Breast epithelium (tissue), 4 donors: ENCODE results near the gene CDKL1. TPM values are rescaled to one million over a fixed set of nuclear protein-coding genes. Genes with fewer than 3 reads are reported as not detected.

Source experiments
- DNase-seq, 2 donors: peaks; one replicate each; pipeline ENCODE4 v3.0.0-alpha.2; 2019; ENCODE audit warnings: low spot score in 2 of 2
- H3K27ac ChIP-seq, 2 donors: fragments of 200-600 bp; sonication (generic) in 1 of 2; one replicate each; pipeline ENCODE4 v1.5.1; 2016 to 2019; ENCODE audit warnings: mild to moderate bottlenecking in 1 of 2
- H3K27me3 ChIP-seq, 2 donors: fragments of 200-600 bp; sonication (generic) in 1 of 2; one replicate each; pipeline versions ENCODE4 v1.5.1 to v1.6.0; 2017 to 2019; ENCODE audit warnings: control low read depth in 1 of 2, mild to moderate bottlenecking in 1 of 2
- H3K36me3 ChIP-seq: fragments of 200-600 bp; one replicate; pipeline ENCODE4 v1.5.1; 2019
- H3K4me1 ChIP-seq, 2 donors: fragments of 200-600 bp; sonication (generic); one replicate each; pipeline ENCODE4 v1.5.1; 2016 to 2019; ENCODE audit warnings: control low read depth in 1 of 2
- H3K4me3 ChIP-seq, 3 donors: fragments of 200-600 bp; sonication (generic); 1 replicate in 2 of 3; 2 replicates in 1 of 3; pipeline ENCODE4 v1.5.1; 2016 to 2019; ENCODE audit warnings: mild to moderate bottlenecking in 3 of 3, moderate library complexity in 2 of 3
- H3K9me3 ChIP-seq, 2 donors: fragments of 200-600 bp; sonication (generic) in 1 of 2; one replicate each; pipeline ENCODE4 v1.5.1; 2016 to 2019; ENCODE audit warnings: control low read depth in 1 of 2
- CTCF ChIP-seq, 3 donors: fragments of 450-650 bp; IDR thresholded peaks; one replicate each; pipeline ENCODE4 v1.5.1; 2016 to 2017; ENCODE audit warnings: antibody characterized with exemption in 3 of 3, mild to moderate bottlenecking in 3 of 3, moderate library complexity in 3 of 3
- POLR2A ChIP-seq: fragments of 450-650 bp; IDR thresholded peaks from one replicate; pipeline ENCODE4 v1.6.1; 2016; ENCODE audit warnings: antibody characterized with exemption, mild to moderate bottlenecking, moderate library complexity
- POLR2AphosphoS5 ChIP-seq, 3 donors: sonication (generic); formaldehyde crosslinking; IDR thresholded peaks; one replicate each; pipeline ENCODE4 v1.6.1; 2017; ENCODE audit warnings: antibody characterized with exemption in 3 of 3
- intact Hi-C: fragments of 100-400 bp; cut with DNase I; formaldehyde crosslinking; loops from one replicate; pipeline ENCODE4 v1.15.1; 2023; ENCODE audit warnings: low total_unique reads
- total RNA-seq, 3 donors: library from RNA; depleted of rRNA; stranded (reverse); fragments of >200 nt; gene quantifications; one replicate each; pipeline ENCODE4 v1.1.0, GENCODE V29; 2016

CDKL1 gene
- total RNA-seq, 3 donors from 2014 or later, result 9.2 to 23.4 (median 10.5) TPM

DNA sequence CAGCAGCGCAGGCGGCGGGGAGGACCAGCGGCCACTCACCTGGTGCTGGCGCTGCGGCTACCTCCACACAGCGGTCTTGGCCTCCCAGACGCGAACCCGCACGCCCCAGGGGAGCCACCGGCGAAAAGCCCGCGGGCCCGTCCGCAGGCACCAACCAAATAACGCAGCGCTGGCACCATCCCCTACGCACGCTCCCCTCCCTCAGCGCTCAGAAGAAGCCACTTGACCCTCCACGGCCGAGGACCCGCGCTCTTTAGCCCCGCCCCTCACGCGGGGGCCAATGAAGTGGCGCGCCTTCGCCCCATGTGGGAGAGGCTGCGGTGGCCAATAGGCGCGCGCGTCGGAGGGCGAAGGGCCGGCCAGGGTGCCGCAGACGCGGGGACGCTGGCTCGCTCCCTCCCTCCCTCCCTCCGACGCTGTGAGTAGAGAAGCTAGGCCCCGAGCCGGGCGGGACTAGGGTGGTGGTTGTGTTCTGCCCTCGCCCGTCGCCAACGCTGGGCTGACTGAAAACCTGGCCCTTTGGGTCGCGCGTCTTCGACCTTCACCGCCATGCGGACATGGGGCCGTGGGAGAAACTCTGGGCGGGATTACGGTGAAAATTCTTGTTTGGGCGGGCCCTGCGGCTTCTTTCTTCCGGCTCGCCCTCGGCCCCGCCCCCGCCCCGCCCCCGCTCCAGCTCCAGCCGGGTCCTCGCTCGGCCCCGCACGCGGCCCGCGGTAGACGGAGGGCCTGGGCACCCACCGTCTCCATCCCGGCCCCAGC lies 84.5 kb downstream of the CDKL1 start, which contains the start of the genes DMAC2L and L2HGDH:
Gene DMAC2L, plus strand, starts transcription at position 353 of the 762 bp plus-strand sequence. CDS start 9,164 bp downstream, outside the sequence.
Gene L2HGDH, minus strand, starts transcription at position 258 of the 762 bp plus-strand sequence. Its CDS starts 79 bp downstream, at position 179.
- peak; percentile 73 to 93 (median 84) for TF ChIP-seq POLR2AphosphoS5 (IDR thresholded peaks at IDR 0.05)
- TF ChIP-seq POLR2A, result peak; percentile 29
- TF ChIP-seq CTCF (IDR thresholded peaks at IDR 0.05), result peak in 2 of 3 donors; percentile 5 to 21
- Histone ChIP-seq H3K36me3 (no peaks in the 10 kb centered on the region), H3K4me3 (peak within 1 kb of the TSS; percentile 84 to 91 (median 88)), H3K4me1 (peaks cover 4 to 5% of the 10 kb centered on the region in 2 donors), H3K9me3 (no peaks in the 10 kb centered on the region), H3K27ac (peak within 1 kb of the TSS; percentile 95 to 97), H3K27me3 (no peaks in the 10 kb centered on the region)
- intact Hi-C loops, result no loop called here
- DNase-seq, result peak; percentile 86 to 90

DNA sequence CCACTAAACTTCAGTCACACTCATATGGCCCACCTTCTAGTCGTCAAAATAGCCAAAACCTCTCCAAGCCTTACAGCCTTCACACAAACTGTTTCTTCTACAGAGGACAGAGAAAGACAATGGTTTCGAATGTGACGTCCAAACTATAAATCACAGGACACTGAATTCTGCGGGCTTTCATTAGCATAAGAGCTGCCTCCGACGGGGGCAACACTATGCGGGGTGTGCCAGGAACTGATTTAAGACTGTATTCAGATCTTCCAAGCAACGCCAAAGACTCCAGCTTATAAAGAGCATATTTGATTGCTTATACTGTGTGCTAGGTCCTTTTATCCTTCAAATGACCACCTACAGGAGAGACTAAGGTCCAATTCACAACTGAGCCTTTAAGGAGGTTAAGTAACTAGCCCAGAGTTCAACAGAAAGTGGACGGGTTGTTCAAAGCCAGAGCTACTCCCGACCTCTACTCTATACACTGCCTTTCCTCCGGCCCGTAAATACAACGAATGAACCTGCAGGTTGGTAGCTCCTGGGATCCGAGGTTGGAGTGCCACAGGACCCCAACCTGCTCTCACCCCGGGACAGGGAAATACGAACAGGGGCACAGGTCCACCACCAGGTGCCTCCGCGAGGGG lies 85.2 kb downstream of the CDKL1 start:
- no peak for DNase-seq
- no peaks in the 10 kb centered on the region for H3K36me3 ChIP-seq
- intact Hi-C loops, result no loop called here
- H3K27ac ChIP-seq, result peak overlapping the region; percentile 95 to 97
- H3K9me3 ChIP-seq, result no peaks in the 10 kb centered on the region
- TF ChIP-seq POLR2AphosphoS5 (IDR thresholded peaks at IDR 0.05), result no peak
- TF ChIP-seq CTCF (IDR thresholded peaks at IDR 0.05), result peak in 2 of 3 donors; percentile 62 to 66
- H3K27me3 ChIP-seq, result no peaks in the 10 kb centered on the region
- peak overlapping the region; percentile 84 to 91 (median 88) for H3K4me3 ChIP-seq
- peaks cover 4 to 5% of the 10 kb centered on the region in 2 donors for H3K4me1 ChIP-seq

- no peaks in the 10 kb centered on the region for H3K9me3 ChIP-seq
- peaks cover 4 to 5% of the 10 kb centered on the region in 2 donors for H3K4me1 ChIP-seq
- intact Hi-C loops, result no loop called here
- no peak overlapping the region for H3K27ac ChIP-seq
- TF ChIP-seq POLR2A (no peak), POLR2AphosphoS5 (IDR thresholded peaks at IDR 0.05) (no peak), CTCF (IDR thresholded peaks at IDR 0.05) (no peak)
- H3K4me3 ChIP-seq, result no peak overlapping the region
- H3K36me3 ChIP-seq, result no peaks in the 10 kb centered on the region
- no peak for DNase-seq
- H3K27me3 ChIP-seq, result no peaks in the 10 kb centered on the region
Observed at GRCh38 chr14:50310445-50310844, 86.2 kb downstream of the CDKL1 start.

GRCh38 chr14:50308363-50308915 lies 88.2 kb downstream of the CDKL1 start:
- H3K27ac ChIP-seq, result no peak overlapping the region
- TF ChIP-seq POLR2AphosphoS5 (IDR thresholded peaks at IDR 0.05), result no peak
- no peak for TF ChIP-seq POLR2A
- TF ChIP-seq CTCF (IDR thresholded peaks at IDR 0.05), result no peak
- peaks cover 4 to 5% of the 10 kb centered on the region in 2 donors for H3K4me1 ChIP-seq
- no peaks in the 10 kb centered on the region for H3K36me3 ChIP-seq
- intact Hi-C loops, result no loop called here
- H3K9me3 ChIP-seq, result no peaks in the 10 kb centered on the region
- H3K4me3 ChIP-seq, result no peak overlapping the region
- H3K27me3 ChIP-seq, result no peaks in the 10 kb centered on the region
- no peak for DNase-seq
